ACHN (cell line): Measurements from ENCODE around the gene KIAA0319L.
A peak's percentile ranks its signal among the peaks of the same experiment; 100 is the strongest.

Experiments used
- DNase-seq: peaks from one replicate; pipeline ENCODE4 v3.0.0-alpha.2; 2015
- in situ Hi-C: cut with HindIII; loops from 2 replicates; pipeline ENCODE4 v1.10.0; 2017; ENCODE audit warnings: low sequenced_read_pairs, low pct_ligation_motif_present, low pct_unique_long_range_greater_than_20kb

The KIAA0319L gene

GRCh38 chr1:35554266-35555211 is 2.7 kb downstream of the KIAA0319L start:
- no peak for DNase-seq

GRCh38 chr1:35553851-35554250 is 3.4 kb downstream of the KIAA0319L start:
- in situ Hi-C loops: no loop called here
- no peak for DNase-seq

More at GRCh38 chr1:35554266-35555211, 2.7 kb downstream of the KIAA0319L start:
- in situ Hi-C loops: no loop called here

GRCh38 chr1:35546614-35547013 is 10.6 kb downstream of the KIAA0319L start:
- DNase-seq: no peak
- in situ Hi-C loops: no loop called here

GRCh38 chr1:35544976-35545375 is 12.2 kb downstream of the KIAA0319L start:
- DNase-seq: peak; percentile 46
- in situ Hi-C loops: no loop called here

- no peak for DNase-seq
- in situ Hi-C loops: no loop called here
Observed at GRCh38 chr1:35539824-35540261, 17.4 kb downstream of the KIAA0319L start.

- in situ Hi-C loops: no loop called here
- no peak for DNase-seq
Observed at GRCh38 chr1:35539073-35539823, 18.0 kb downstream of the KIAA0319L start.

- in situ Hi-C loops: no loop called here
- DNase-seq: no peak
Observed at GRCh38 chr1:35537806-35538205, 19.4 kb downstream of the KIAA0319L start.

GRCh38 chr1:35536556-35537162 is 20.5 kb downstream of the KIAA0319L start:
- no peak for DNase-seq
- in situ Hi-C loops: no loop called here

- no peak for DNase-seq
- in situ Hi-C loops: no loop called here
Observed at GRCh38 chr1:35535243-35535642, 22.0 kb downstream of the KIAA0319L start.

GRCh38 chr1:35533586-35533985 is 23.6 kb downstream of the KIAA0319L start:
- in situ Hi-C loops: no loop called here
- no peak for DNase-seq

- in situ Hi-C loops: no loop called here
- DNase-seq: no peak
Observed at GRCh38 chr1:35532497-35533223, 24.5 kb downstream of the KIAA0319L start.

- no peak for DNase-seq
- in situ Hi-C loops: no loop called here
Observed at GRCh38 chr1:35531368-35531767, 25.8 kb downstream of the KIAA0319L start.

GRCh38 chr1:35530946-35531345 is 26.3 kb downstream of the KIAA0319L start:
- in situ Hi-C loops: no loop called here
- DNase-seq: no peak

- no peak for DNase-seq
Observed at GRCh38 chr1:35530168-35530567, 27.0 kb downstream of the KIAA0319L start.

GRCh38 chr1:35524106-35524505 is 33.1 kb downstream of the KIAA0319L start:
- in situ Hi-C loops: no loop called here
- DNase-seq: no peak

More at GRCh38 chr1:35530168-35530567, 27.0 kb downstream of the KIAA0319L start:
- in situ Hi-C loops: no loop called here

- in situ Hi-C loops: no loop called here
- DNase-seq: no peak
Observed at GRCh38 chr1:35519432-35519831, 37.8 kb downstream of the KIAA0319L start.

- in situ Hi-C loops: no loop called here
- no peak for DNase-seq
Observed at GRCh38 chr1:35518183-35518582, 39.0 kb downstream of the KIAA0319L start.

- no peak for DNase-seq
- in situ Hi-C loops: no loop called here
Observed at GRCh38 chr1:35511305-35511704, 45.9 kb downstream of the KIAA0319L start.
